Neuronal stem cell (in vitro differentiated cells): ENCODE results near the gene INSIG2.

Source experiments
- DNase-seq: peaks from one replicate; pipeline ENCODE4 v3.0.0-alpha.2; 2013; ENCODE audit warnings: low spot score
- H2AFZ ChIP-seq: one replicate; pipeline ENCODE4 v1.6.1; 2013; ENCODE audit warnings: mild to moderate bottlenecking, low read length, inconsistent platforms
- H2AK5ac ChIP-seq: 2 replicates; pipeline ENCODE4 v1.6.1; 2013; ENCODE audit warnings: low read depth, mild to moderate bottlenecking, inconsistent platforms, low read length, moderate library complexity, mixed read lengths
- H2BK120ac ChIP-seq: 2 replicates; pipeline ENCODE4 v1.6.1; 2013; ENCODE audit warnings: low read depth, mild to moderate bottlenecking, inconsistent platforms, low read length, moderate library complexity, mixed read lengths
- H2BK12ac ChIP-seq: one replicate; pipeline ENCODE4 v1.6.1; 2013; ENCODE audit warnings: low read length, inconsistent platforms
- H2BK15ac ChIP-seq: 2 replicates; pipeline ENCODE4 v1.6.1; 2013; ENCODE audit warnings: mild to moderate bottlenecking, low read length, inconsistent platforms, mixed read lengths
- H2BK5ac ChIP-seq: one replicate; pipeline ENCODE4 v1.6.1; 2013; ENCODE audit warnings: inconsistent platforms, mild to moderate bottlenecking, low read length, moderate library complexity
- H3K14ac ChIP-seq: one replicate; pipeline ENCODE4 v1.6.1; 2013; ENCODE audit warnings: low read length, inconsistent platforms
- H3K18ac ChIP-seq: 2 replicates; pipeline ENCODE4 v1.6.1; 2013; ENCODE audit warnings: low read length, inconsistent platforms
- H3K23ac ChIP-seq: 2 replicates; pipeline ENCODE4 v1.6.1; 2013; ENCODE audit warnings: low read depth, mild to moderate bottlenecking, mixed read lengths, low read length, inconsistent platforms; ENCODE audit not compliant: poor library complexity
- H3K27ac ChIP-seq: replicated peaks from 3 replicates; pipeline ENCODE4 v1.5.1; 2013; ENCODE audit warnings: low read length, inconsistent platforms
- H3K27me3 ChIP-seq, 3 experiments: 2 replicates each; pipeline ENCODE4 v1.6.1; 2013; ENCODE audit warnings: low read length in 3 of 3, mild to moderate bottlenecking in 2 of 3, inconsistent platforms in 1 of 3, low read depth in 1 of 3, mixed read lengths in 1 of 3, moderate library complexity in 1 of 3; ENCODE audit not compliant: control insufficient read depth in 3 of 3, insufficient read depth in 3 of 3
- H3K36me3 ChIP-seq, 2 donors: replicated peaks in 1 of 2; 2 replicates each; pipeline ENCODE4 v1.6.1; 2013; ENCODE audit warnings: low read length in 2 of 2; ENCODE audit not compliant: control insufficient read depth in 2 of 2, insufficient read depth in 2 of 2
- H3K4ac ChIP-seq: 2 replicates; pipeline ENCODE4 v1.6.1; 2013; ENCODE audit warnings: inconsistent platforms, mild to moderate bottlenecking, low read length, moderate library complexity
- H3K4me1 ChIP-seq, 2 donors: 1 replicate in 1 of 2; 2 replicates in 1 of 2; pipeline ENCODE4 v1.6.1; 2013; ENCODE audit warnings: low read length in 2 of 2, low read depth in 1 of 2; ENCODE audit not compliant: control insufficient read depth in 2 of 2, insufficient read depth in 1 of 2
- H3K4me2 ChIP-seq: one replicate; pipeline ENCODE4 v1.6.1; 2013; ENCODE audit warnings: mild to moderate bottlenecking, low read length, inconsistent platforms; ENCODE audit not compliant: insufficient read depth, poor library complexity, severe bottlenecking
- H3K4me3 ChIP-seq, 2 donors: 2 replicates each; pipeline ENCODE4 v1.5.1; 2013; ENCODE audit warnings: low read length in 2 of 2, mild to moderate bottlenecking in 2 of 2, inconsistent platforms in 1 of 2, moderate library complexity in 1 of 2
- H3K79me1 ChIP-seq: one replicate; pipeline ENCODE4 v1.6.1; 2013; ENCODE audit warnings: low read depth, mild to moderate bottlenecking, inconsistent platforms, low read length, moderate library complexity
- H3K9ac ChIP-seq: one replicate; pipeline ENCODE4 v1.6.1; 2013; ENCODE audit warnings: mild to moderate bottlenecking, low read depth, low read length, inconsistent platforms; ENCODE audit not compliant: poor library complexity
- H3K9me3 ChIP-seq, 2 donors: replicated peaks in 1 of 2; 2 replicates each; pipeline versions ENCODE3 to v1.6.1; 2013; ENCODE audit warnings: low read length in 2 of 2, mild to moderate bottlenecking in 2 of 2, inconsistent platforms in 1 of 2, low read depth in 1 of 2, mixed read lengths in 1 of 2, moderate library complexity in 1 of 2; ENCODE audit not compliant: control insufficient read depth in 2 of 2, insufficient read depth in 1 of 2
- H4K8ac ChIP-seq: one replicate; pipeline ENCODE4 v1.6.1; 2013; ENCODE audit warnings: low read depth, mild to moderate bottlenecking, inconsistent platforms, low read length, moderate library complexity
- H4K91ac ChIP-seq: one replicate; pipeline ENCODE4 v1.6.1; 2013; ENCODE audit warnings: low read length, low read depth, mild to moderate bottlenecking, inconsistent platforms; ENCODE audit not compliant: poor library complexity
- WGBS, 2 donors: extraction: QIAGEN DNeasy Blood & Tissue Kit; methylation state at CpG; one replicate each; pipeline ENCODE4 v1.1.7; 2013; ENCODE audit warnings: missing lambda C conversion rate in 2 of 2, mixed read lengths in 1 of 2; ENCODE audit not compliant: insufficient read length in 2 of 2, insufficient replicate concordance in 1 of 2; ENCODE audit errors: extremely low coverage in 2 of 2; 5-methylcytosine and 5-hydroxymethylcytosine counted together

INSIG2 gene

GRCh38 chr2:118059919-118060478 is 28.3 kb upstream of the INSIG2 start:
- H3K79me1 ChIP-seq, result no peaks in the 10 kb centered on the region
- WGBS, 2 donors, result 100% methylated on average over 1 of the region's 4 CpGs; no CpG with 5 or more reads in 1 of the 2 donors
- H2BK120ac ChIP-seq, result no peak overlapping the region
- H3K4me3 ChIP-seq, result no peak overlapping the region
- no peak overlapping the region for H3K18ac ChIP-seq
- no peak overlapping the region for H2AFZ ChIP-seq
- no peak overlapping the region for H2BK5ac ChIP-seq
- no peaks in the 10 kb centered on the region for H3K36me3 ChIP-seq
- no peak overlapping the region for H2BK15ac ChIP-seq
- H2BK12ac ChIP-seq, result no peak overlapping the region
- H3K27me3 ChIP-seq, result peaks cover 0 to 63% (median 0%) of the 10 kb centered on the region in 3 experiments
- DNase-seq, result no peak
- no peak overlapping the region for H3K9ac ChIP-seq
- H4K8ac ChIP-seq, result no peak overlapping the region
- H3K27ac ChIP-seq, result no peak overlapping the region
- H3K14ac ChIP-seq, result no peak overlapping the region
- H2AK5ac ChIP-seq, result no peak overlapping the region
- H3K4me2 ChIP-seq, result no peak overlapping the region
- H3K4me1 ChIP-seq, result peaks cover 0 to 3% of the 10 kb centered on the region in 2 donors
- no peak overlapping the region for H4K91ac ChIP-seq
- H3K9me3 ChIP-seq, result no peaks in the 10 kb centered on the region
- H3K23ac ChIP-seq, result no peak overlapping the region
- H3K4ac ChIP-seq, result no peak overlapping the region

DNA sequence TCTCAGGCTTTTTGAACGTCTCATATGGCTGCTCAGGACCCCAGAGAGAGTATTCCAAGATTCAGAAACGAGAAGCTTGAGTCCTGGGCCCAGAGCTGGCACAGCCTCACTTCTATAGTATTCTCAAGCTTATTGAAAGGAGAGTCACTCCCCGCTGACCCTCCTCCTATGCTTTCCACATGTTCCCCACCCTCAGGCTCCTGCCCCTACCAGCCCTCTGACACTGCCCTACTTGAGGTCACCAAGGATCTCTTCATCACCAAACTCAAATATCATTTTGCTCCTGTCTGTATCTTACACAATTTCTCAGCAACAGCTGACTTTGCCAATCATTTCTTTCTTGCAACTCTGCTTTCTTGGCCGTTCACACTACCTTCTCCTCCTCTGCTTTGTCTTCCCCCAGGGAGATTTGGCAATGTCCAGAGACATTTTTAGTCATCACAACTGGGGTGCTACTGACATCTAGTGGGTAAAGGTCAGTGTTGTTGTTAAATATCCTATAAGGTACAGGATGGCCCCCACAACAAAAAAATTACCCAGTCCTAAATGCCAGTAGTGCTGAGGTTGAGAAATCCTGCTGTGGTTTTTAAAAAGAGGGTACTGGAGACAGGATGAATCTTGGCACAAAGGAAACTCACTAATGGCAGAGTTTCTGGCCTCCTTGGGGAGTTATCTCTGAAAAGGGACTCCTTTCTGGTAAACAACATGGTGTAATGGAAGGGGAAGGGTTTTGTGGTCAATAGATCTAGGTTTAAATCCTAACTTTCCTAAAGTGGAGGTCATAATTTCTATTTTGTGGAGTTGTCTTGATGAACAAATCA is 26.9 kb upstream of the INSIG2 start:
- H3K9ac ChIP-seq, result no peak overlapping the region
- no peak overlapping the region for H3K23ac ChIP-seq
- no peak overlapping the region for H2BK15ac ChIP-seq
- no peak overlapping the region for H2BK5ac ChIP-seq
- no peak overlapping the region for H2AK5ac ChIP-seq
- H3K27me3 ChIP-seq, result peaks cover 0 to 69% (median 0%) of the 10 kb centered on the region in 3 experiments
- H3K14ac ChIP-seq, result no peak overlapping the region
- peak; percentile 38 for DNase-seq
- no peak overlapping the region for H2AFZ ChIP-seq
- no peaks in the 10 kb centered on the region for H3K9me3 ChIP-seq
- no CpG with 5 or more reads among the region's 4 CpGs for WGBS, 2 donors
- H3K4me3 ChIP-seq, result no peak overlapping the region
- no peak overlapping the region for H3K18ac ChIP-seq
- no peak overlapping the region for H3K4ac ChIP-seq
- no peaks in the 10 kb centered on the region for H3K4me1 ChIP-seq
- no peaks in the 10 kb centered on the region for H3K36me3 ChIP-seq
- H4K91ac ChIP-seq, result no peak overlapping the region
- no peaks in the 10 kb centered on the region for H3K79me1 ChIP-seq
- H2BK120ac ChIP-seq, result no peak overlapping the region
- no peak overlapping the region for H2BK12ac ChIP-seq
- H4K8ac ChIP-seq, result no peak overlapping the region
- no peak overlapping the region for H3K27ac ChIP-seq
- no peak overlapping the region for H3K4me2 ChIP-seq

- H2BK5ac ChIP-seq, result no peak overlapping the region
- H2BK15ac ChIP-seq, result no peak overlapping the region
- H4K91ac ChIP-seq, result no peak overlapping the region
- H3K79me1 ChIP-seq, result no peaks in the 10 kb centered on the region
- H3K18ac ChIP-seq, result no peak overlapping the region
- no peak overlapping the region for H2AFZ ChIP-seq
- no peak overlapping the region for H4K8ac ChIP-seq
- H2AK5ac ChIP-seq, result no peak overlapping the region
- no peak overlapping the region for H3K9ac ChIP-seq
- no peak overlapping the region for H3K23ac ChIP-seq
- H3K14ac ChIP-seq, result no peak overlapping the region
- H2BK12ac ChIP-seq, result no peak overlapping the region
- H3K4me2 ChIP-seq, result no peak overlapping the region
- no peak for DNase-seq
- H3K36me3 ChIP-seq, result no peaks in the 10 kb centered on the region
- H3K4ac ChIP-seq, result no peak overlapping the region
- H3K4me1 ChIP-seq, result no peaks in the 10 kb centered on the region
- H3K9me3 ChIP-seq, result no peaks in the 10 kb centered on the region
- H3K27ac ChIP-seq, result no peak overlapping the region
- no peak overlapping the region for H3K4me3 ChIP-seq
- peaks cover 0 to 68% (median 0%) of the 10 kb centered on the region in 3 experiments for H3K27me3 ChIP-seq
- no peak overlapping the region for H2BK120ac ChIP-seq
These were observed 26.2 kb upstream of the INSIG2 start for GRCh38 chr2:118062048-118062447.

DNA sequence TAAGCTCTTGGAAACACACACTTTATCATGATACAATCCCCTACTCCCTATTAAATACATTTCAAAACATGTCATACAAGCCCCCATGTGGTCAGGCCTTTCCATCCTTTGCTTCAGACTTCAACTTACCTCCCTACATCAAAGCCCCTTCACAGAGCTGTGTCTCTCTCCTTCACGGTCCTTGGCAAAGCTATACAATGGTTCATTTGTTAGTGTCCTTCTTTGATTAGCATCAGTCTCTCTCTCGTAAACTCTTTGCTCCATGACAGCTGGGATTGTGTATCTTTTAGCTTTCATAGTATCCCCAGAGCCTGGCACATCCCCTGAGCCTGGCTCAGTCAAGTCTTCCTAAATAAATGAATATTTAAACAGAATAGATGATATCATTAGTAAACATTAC is 25.6 kb upstream of the INSIG2 start:
- Histone ChIP-seq H3K27ac (no peak overlapping the region), H3K4me3 (no peak overlapping the region), H3K4me2 (no peak overlapping the region), H4K8ac (no peak overlapping the region), H3K4me1 (no peaks in the 10 kb centered on the region), H2BK12ac (no peak overlapping the region), H2BK120ac (no peak overlapping the region), H2BK15ac (no peak overlapping the region), H3K18ac (no peak overlapping the region), H4K91ac (no peak overlapping the region), H3K4ac (no peak overlapping the region), H2AK5ac (no peak overlapping the region), H3K36me3 (no peaks in the 10 kb centered on the region), H3K23ac (no peak overlapping the region), H3K27me3 (peaks cover 0 to 64% (median 0%) of the 10 kb centered on the region in 3 experiments), H3K9me3 (no peaks in the 10 kb centered on the region), H3K14ac (no peak overlapping the region), H3K9ac (no peak overlapping the region), H2AFZ (no peak overlapping the region), H2BK5ac (no peak overlapping the region), H3K79me1 (no peaks in the 10 kb centered on the region)
- no peak for DNase-seq
- no CpG with 5 or more reads among the region's 2 CpGs for WGBS, 2 donors
